GM15510 (cell line): ENCODE measurements around the gene VSX1.

Experiments used
- POLR2A ChIP-seq: IDR thresholded peaks from 3 replicates; pipeline ENCODE4 v1.6.1; 2011; ENCODE audit warnings: borderline replicate concordance; ENCODE audit not compliant: insufficient read length; ENCODE audit errors: extremely low read depth

Gene VSX1

GRCh38 chr20:25099601-25100140 lies 17.7 kb upstream of the VSX1 start:
- no peak for TF ChIP-seq POLR2A

- TF ChIP-seq POLR2A, result no peak
Measured at GRCh38 chr20:25097498-25097897, 15.6 kb upstream of the VSX1 start.

- no peak for TF ChIP-seq POLR2A
Measured at GRCh38 chr20:25090492-25091429, 8.8 kb upstream of the VSX1 start.

GRCh38 chr20:25089662-25090061 lies 7.7 kb upstream of the VSX1 start:
- no peak for TF ChIP-seq POLR2A

- TF ChIP-seq POLR2A, result no peak
Measured at GRCh38 chr20:25089096-25089495, 7.2 kb upstream of the VSX1 start.

- no peak for TF ChIP-seq POLR2A
Measured at GRCh38 chr20:25088267-25088666, 6.3 kb upstream of the VSX1 start.

GRCh38 chr20:25087186-25087929 lies 5.4 kb upstream of the VSX1 start:
- no peak for TF ChIP-seq POLR2A

- no peak for TF ChIP-seq POLR2A
Measured at GRCh38 chr20:25085756-25086495, 4.0 kb upstream of the VSX1 start.

- no peak for TF ChIP-seq POLR2A
Measured at GRCh38 chr20:25084626-25085187, 2.8 kb upstream of the VSX1 start.

GRCh38 chr20:25083773-25084625 lies 2.1 kb upstream of the VSX1 start:
- TF ChIP-seq POLR2A, result no peak

GRCh38 chr20:25083141-25083772 lies 1.3 kb upstream of the VSX1 start:
- no peak for TF ChIP-seq POLR2A

GRCh38 chr20:25082498-25082873 lies 545 bp upstream of the VSX1 start:
- TF ChIP-seq POLR2A, result no peak

GRCh38 chr20:25081065-25081729 lies 744 bp downstream of the VSX1 start:
- no peak for TF ChIP-seq POLR2A
